B cell (primary cell): ENCODE results near the gene BCKDHA. TPM values are rescaled to one million over a fixed set of nuclear protein-coding genes. Genes with fewer than 3 reads are reported as not detected.
A peak's percentile ranks its signal among the peaks of the same experiment; 100 is the strongest.

ENCODE experiments used
- ATAC-seq: fragments of 200-7000 bp; cut with Tn5 transposase; one replicate; pipeline ENCODE4 v1.10.0; 2021; ENCODE audit warnings: low read depth, mild to moderate bottlenecking, moderate number of reproducible peaks, moderate library complexity
- CTCF ChIA-PET: fragments of 350-600 bp; sonication (Branson Sonifier 250); formaldehyde crosslinking; loops from one replicate; lab custom pipeline; 2021; ENCODE audit warnings: antibody characterized with exemption, inconsistent platforms; lab: Charles Lee
- POLR2A ChIA-PET: fragments of 350-600 bp; sonication (Branson Sonifier 250); formaldehyde crosslinking; loops from one replicate; lab custom pipeline; 2021; ENCODE audit warnings: antibody characterized with exemption; lab: Charles Lee
- DNase-seq: peaks from one replicate; pipeline ENCODE4 v3.0.0; 2013
- H2AFZ ChIP-seq: 2 replicates; pipeline ENCODE4 v1.6.1; 2012; ENCODE audit warnings: mild to moderate bottlenecking, low read depth, low read length; ENCODE audit not compliant: insufficient read depth, poor library complexity, severe bottlenecking
- H3K27ac ChIP-seq, 2 donors: 1 replicate in 1 of 2; 2 replicates in 1 of 2; pipeline ENCODE4 v1.5.1; 2012 to 2013; ENCODE audit warnings: low read length in 2 of 2, mild to moderate bottlenecking in 2 of 2, moderate library complexity in 1 of 2
- H3K27me3 ChIP-seq, 4 experiments: fragments of 200-600 bp in 1 of 4; sonication (generic) in 1 of 4; replicated peaks in 1 of 4; 1 replicate in 2 of 4; 2 replicates in 2 of 4; pipeline versions ENCODE4 v1.6.1 to v1.7.0; 2013 to 2016; ENCODE audit warnings: low read length in 3 of 4, mild to moderate bottlenecking in 2 of 4, mixed read lengths in 1 of 4, moderate library complexity in 1 of 4; ENCODE audit not compliant: insufficient read depth in 4 of 4, control insufficient read depth in 3 of 4; ENCODE audit errors: control extremely low read depth in 1 of 4
- H3K36me3 ChIP-seq, 2 experiments: replicated peaks in 1 of 2; 1 replicate in 1 of 2; 2 replicates in 1 of 2; pipeline versions ENCODE4 v1.6.1 to v1.7.1; 2013; ENCODE audit warnings: low read length in 1 of 2; ENCODE audit not compliant: insufficient read depth in 2 of 2, control insufficient read depth in 1 of 2; ENCODE audit errors: control extremely low read depth in 1 of 2, extremely low read depth in 1 of 2
- H3K4me1 ChIP-seq, 2 donors: fragments of 200-600 bp in 1 of 2; sonication (generic) in 1 of 2; 1 replicate in 1 of 2; 2 replicates in 1 of 2; pipeline versions ENCODE4 v1.5.1 to v1.6.1; 2013 to 2017; ENCODE audit warnings: low read length in 2 of 2; ENCODE audit not compliant: control insufficient read depth in 2 of 2, insufficient read depth in 2 of 2
- H3K4me2 ChIP-seq: replicated peaks from 2 replicates; pipeline ENCODE3; 2012; ENCODE audit warnings: mild to moderate bottlenecking, low read depth, low read length; ENCODE audit not compliant: poor library complexity, severe bottlenecking
- H3K4me3 ChIP-seq, 5 experiments: fragments of 200-600 bp in 1 of 5; sonication (generic) in 1 of 5; 1 replicate in 3 of 5; 2 replicates in 2 of 5; pipeline versions ENCODE4 v1.5.1 to v1.7.0; 2011 to 2016; ENCODE audit warnings: low read length in 4 of 5, mild to moderate bottlenecking in 4 of 5, low read depth in 2 of 5, control low read depth in 1 of 5, moderate library complexity in 1 of 5; ENCODE audit not compliant: insufficient read depth in 1 of 5; ENCODE audit errors: control extremely low read depth in 1 of 5, extremely low read depth in 1 of 5
- H3K79me2 ChIP-seq: fragments of 200-600 bp; sonication (generic); one replicate; pipeline ENCODE4 v1.6.0; 2016; ENCODE audit warnings: low read length; ENCODE audit not compliant: control insufficient read depth, insufficient read depth
- H3K9ac ChIP-seq: fragments of 200-600 bp; sonication (generic); 2 replicates; pipeline ENCODE4 v1.6.1; 2017; ENCODE audit warnings: mild to moderate bottlenecking, low read length, moderate library complexity
- H3K9me3 ChIP-seq, 3 donors: one replicate each; pipeline versions ENCODE4 v1.6.1 to v1.7.1; 2013; ENCODE audit warnings: low read length in 2 of 3; ENCODE audit not compliant: control insufficient read depth in 2 of 3, insufficient read depth in 1 of 3; ENCODE audit errors: control extremely low read depth in 1 of 3
- H4K20me1 ChIP-seq: 2 replicates; pipeline ENCODE4 v1.6.0; 2012; ENCODE audit warnings: mild to moderate bottlenecking, low read length; ENCODE audit not compliant: insufficient read depth, control insufficient read depth, poor library complexity, severe bottlenecking
- H3K27ac Mint-ChIP-seq: one replicate; pipeline ENCODE4 v1.8.0; 2021; ENCODE audit warnings: mixed read lengths
- H3K27me3 Mint-ChIP-seq: one replicate; pipeline ENCODE4 v1.8.0; 2021; ENCODE audit warnings: mixed read lengths
- H3K4me1 Mint-ChIP-seq: one replicate; pipeline ENCODE4 v1.8.0; 2021; ENCODE audit warnings: mixed read lengths
- H3K4me3 Mint-ChIP-seq: one replicate; pipeline ENCODE4 v1.8.0; 2021; ENCODE audit warnings: mixed read lengths
- H3K9me3 Mint-ChIP-seq: one replicate; pipeline ENCODE4 v1.8.0; 2022; ENCODE audit warnings: mixed read lengths; ENCODE audit not compliant: insufficient read depth
- CTCF ChIP-seq: fragments of 200-600 bp; IDR thresholded peaks from one replicate; pipeline ENCODE4 v1.8.0; 2022; ENCODE audit warnings: antibody characterized with exemption, mild to moderate bottlenecking
- EZH2 ChIP-seq: IDR thresholded peaks from 2 replicates; pipeline ENCODE4 v1.6.1; 2012; ENCODE audit warnings: borderline replicate concordance, low read depth, mild to moderate bottlenecking, moderate library complexity, low read length; ENCODE audit not compliant: insufficient read depth, poor library complexity, severe bottlenecking
- WGBS: methylation state at CpG from one replicate; pipeline ENCODE4 v1.1.5; 2013; ENCODE audit warnings: missing lambda C conversion rate; ENCODE audit not compliant: insufficient coverage; 5-methylcytosine and 5-hydroxymethylcytosine counted together
- intact Hi-C: fragments of 100-400 bp; cut with micrococcal nuclease; formaldehyde crosslinking; loops from one replicate; pipeline ENCODE4 v1.10.0; 2022
- polyA plus RNA-seq: library from polyadenylated mRNA; depleted of rRNA; stranded (reverse); fragments of >200 nt; gene quantifications from 2 replicates; pipeline ENCODE4 v1.2.3, GENCODE V29; 2012
- total RNA-seq, 2 donors: library from RNA; stranded (reverse); fragments of 120-200 nt in 1 of 2; gene quantifications; 1 replicate in 1 of 2; 2 replicates in 1 of 2; pipeline versions ENCODE4 v1.2.3 to v1.2.4, GENCODE V29; 2013 to 2022

Gene BCKDHA
- total and polyA plus RNA-seq, 2 donors (not counting 1 experiment from before 2014, with no cell fraction given), result 20.6 to 39.7 TPM

DNA sequence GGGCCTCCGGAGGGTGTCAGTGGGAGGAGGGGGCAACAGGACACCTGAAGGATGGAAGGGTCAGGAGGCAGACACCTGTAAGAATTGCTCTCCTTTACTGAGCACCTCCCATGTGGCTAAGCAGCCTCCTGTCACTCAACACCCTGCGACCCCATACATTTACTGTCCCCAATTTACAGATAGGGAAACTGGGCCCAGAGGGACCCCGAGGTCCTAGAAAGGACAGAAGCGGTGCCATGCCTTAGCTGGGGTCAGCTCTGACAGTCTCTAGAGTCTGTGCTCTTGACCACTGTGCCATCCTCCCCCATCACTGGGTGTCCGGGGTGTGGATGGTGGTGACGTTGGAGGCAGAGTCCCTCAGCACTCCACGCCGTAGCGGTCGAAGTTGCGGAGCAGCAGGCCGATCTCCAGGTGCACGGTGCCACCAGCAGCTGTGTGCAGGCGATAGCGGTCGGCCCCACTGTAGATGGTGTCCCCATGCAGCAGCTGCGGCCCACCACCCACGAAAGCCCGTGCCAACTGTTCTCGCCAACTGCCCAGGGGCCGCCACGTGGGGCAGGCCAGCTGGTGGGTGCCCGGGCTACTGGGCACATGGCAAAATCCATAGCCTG is 43.2 kb upstream of the BCKDHA start:
- H2AFZ ChIP-seq, result peak overlapping the region; percentile 66
- peaks cover 41% of the 10 kb centered on the region for H3K79me2 ChIP-seq
- Mint-ChIP-seq H3K9me3 (no peaks in the 10 kb centered on the region), H3K27ac (peak overlapping the region; percentile 83), H3K4me1 (peaks cover 36% of the 10 kb centered on the region), H3K4me3 (peak overlapping the region; percentile 33), H3K27me3 (no peaks in the 10 kb centered on the region)
- no peak overlapping the region for H3K9ac ChIP-seq
- H3K36me3 ChIP-seq, result peaks cover 0 to 5% of the 10 kb centered on the region in 2 experiments
- no peaks in the 10 kb centered on the region for H3K27me3 ChIP-seq
- peak; percentile 50 for TF ChIP-seq CTCF
- no peak for TF ChIP-seq EZH2
- peak overlapping the region; percentile 51 to 71 for H3K27ac ChIP-seq
- intact Hi-C loops, result loop anchor here (1.0 kb wide), 2 partner anchors 10 to 46 kb away; partner anchors contain the start of gene B9D2
- no peaks in the 10 kb centered on the region for H3K9me3 ChIP-seq
- H3K4me1 ChIP-seq, result peaks cover 19 to 23% of the 10 kb centered on the region in 2 donors
- peak overlapping the region in 1 of 5 experiments; percentile 12 for H3K4me3 ChIP-seq
- WGBS, result 94% methylated on average over 20 of the region's 23 CpGs
- ATAC-seq (no peak), DNase-seq (peak; percentile 56)
- POLR2A ChIA-PET, result interaction anchor here (1.2 to 5.0 kb wide), 2 partner anchors 10 to 27 kb away, joined by 4 to 69 read pairs; partner anchors contain the start of gene B9D2
- H4K20me1 ChIP-seq, result peaks cover 42% of the 10 kb centered on the region
- peak overlapping the region; percentile 95 for H3K4me2 ChIP-seq
- CTCF ChIA-PET, result interaction anchor here (0.6 to 7.6 kb wide), 9 partner anchors 10 to 221 kb away, joined by 3 to 130 read pairs (median 4); partner anchors contain the start of genes B9D2, CCDC97, CEACAM21 and DMAC2

DNA sequence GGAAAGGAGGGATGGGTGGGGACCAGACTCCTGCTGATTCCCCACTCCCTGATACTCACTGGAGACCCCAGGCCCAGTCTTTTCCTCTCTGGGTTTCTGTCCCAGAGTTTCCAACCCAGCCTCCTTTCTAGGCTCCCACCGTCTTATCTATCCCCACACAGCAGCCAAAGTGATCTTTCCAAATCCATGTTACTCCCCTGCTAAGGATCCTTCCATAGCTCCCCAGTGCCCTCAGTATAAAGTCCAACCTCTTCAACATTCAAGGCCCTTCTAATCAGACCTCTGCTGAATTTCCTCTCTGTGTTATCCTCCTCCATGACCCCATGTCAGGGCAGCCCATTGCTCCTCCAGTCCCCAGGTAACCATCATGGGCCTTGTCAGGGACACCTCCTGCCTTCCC is 42.6 kb upstream of the BCKDHA start:
- H3K4me1 ChIP-seq, result peaks cover 13 to 17% of the 10 kb centered on the region in 2 donors
- Mint-ChIP-seq H3K4me3 (peak overlapping the region; percentile 56), H3K4me1 (peaks cover 31% of the 10 kb centered on the region), H3K9me3 (no peaks in the 10 kb centered on the region), H3K27ac (peak overlapping the region; percentile 83), H3K27me3 (no peaks in the 10 kb centered on the region)
- ChIA-PET CTCF (interaction anchor here (0.6 to 7.6 kb wide), 9 partner anchors 9 to 221 kb away, joined by 3 to 130 read pairs (median 4); partner anchors contain the start of genes B9D2, CCDC97, CEACAM21 and DMAC2), POLR2A (interaction anchor here (0.5 to 5.0 kb wide), 3 partner anchors 9 to 952 kb away, joined by 4 to 69 read pairs (median 4); partner anchors contain the start of gene B9D2)
- peaks cover 36% of the 10 kb centered on the region for H4K20me1 ChIP-seq
- H3K4me3 ChIP-seq, result no peak overlapping the region
- no peaks in the 10 kb centered on the region for H3K27me3 ChIP-seq
- H3K36me3 ChIP-seq, result no peaks in the 10 kb centered on the region
- no peak for ATAC-seq
- no peak for DNase-seq
- intact Hi-C loops, result no loop called here
- no peak overlapping the region for H3K27ac ChIP-seq
- TF ChIP-seq EZH2, result no peak
- TF ChIP-seq CTCF, result no peak
- no peaks in the 10 kb centered on the region for H3K9me3 ChIP-seq
- H3K9ac ChIP-seq, result no peak overlapping the region
- H3K4me2 ChIP-seq, result no peak overlapping the region
- 93% methylated on average over 1 of the region's 1 CpG for WGBS
- H3K79me2 ChIP-seq, result peaks cover 40% of the 10 kb centered on the region
- no peak overlapping the region for H2AFZ ChIP-seq
